HG03565 (cell line): Measurements from ENCODE around the gene CCT7.
A peak's percentile ranks its signal among the peaks of the same experiment; 100 is the strongest.
"Not testable (repeated sequence)": the region's sequence is repeated elsewhere in the genome, so short reads cannot be mapped to it uniquely, and the experiment has no call there.

Experiments used
- ATAC-seq: cut with Tn5 transposase; IDR thresholded peaks from one replicate; pipeline ENCODE4 v1.9.1; 2021; ENCODE audit warnings: mild to moderate bottlenecking, moderate library complexity; ENCODE audit not compliant: unreplicated experiment

Gene CCT7

GRCh38 chr2:73233932-73234832, at the start of gene CCT7:
CCT7 (plus strand) TSS chr2:73234308; CDS start chr2:73234379, 71 bp downstream.
- ATAC-seq: peak; percentile 44

GRCh38 chr2:73185965-73186364, 48.1 kb upstream of the CCT7 start:
- ATAC-seq: no peak

- no peak for ATAC-seq
Measured at GRCh38 chr2:73187549-73187948, 46.6 kb upstream of the CCT7 start.

GRCh38 chr2:73197579-73197978, 36.5 kb upstream of the CCT7 start:
- no peak for ATAC-seq

GRCh38 chr2:73200281-73200680, 33.8 kb upstream of the CCT7 start:
- not testable (repeated sequence) for ATAC-seq

- ATAC-seq: no peak
Measured at GRCh38 chr2:73202156-73203054, 31.7 kb upstream of the CCT7 start, which contains the start of gene NOTO. NOTO (plus strand) TSS chr2:73202574; CDS start chr2:73202667, 93 bp downstream.

- ATAC-seq: no peak
Measured at GRCh38 chr2:73203055-73203681, 30.9 kb upstream of the CCT7 start.

GRCh38 chr2:73205611-73206010, 28.5 kb upstream of the CCT7 start:
- no peak for ATAC-seq

GRCh38 chr2:73208258-73208657, 25.9 kb upstream of the CCT7 start:
- no peak for ATAC-seq

GRCh38 chr2:73210019-73210418, 24.1 kb upstream of the CCT7 start:
- ATAC-seq: no peak

- no peak for ATAC-seq
Measured at GRCh38 chr2:73210696-73211095, 23.4 kb upstream of the CCT7 start.

GRCh38 chr2:73212098-73212447, 22.0 kb upstream of the CCT7 start:
- ATAC-seq: no peak

- ATAC-seq: peak; percentile 63
Measured at GRCh38 chr2:73212448-73213176, 21.5 kb upstream of the CCT7 start.

- ATAC-seq: peak; percentile 83
Measured at GRCh38 chr2:73214120-73215035, 19.7 kb upstream of the CCT7 start, which contains the start of gene SMYD5. SMYD5 (plus strand) TSS chr2:73214245; CDS start chr2:73214267, 22 bp downstream.

GRCh38 chr2:73215254-73215653, 18.9 kb upstream of the CCT7 start:
- no peak for ATAC-seq

- ATAC-seq: no peak
Measured at GRCh38 chr2:73217160-73217559, 16.9 kb upstream of the CCT7 start.

- ATAC-seq: no peak
Measured at GRCh38 chr2:73217826-73218225, 16.3 kb upstream of the CCT7 start.

GRCh38 chr2:73218298-73218697, 15.8 kb upstream of the CCT7 start:
- no peak for ATAC-seq

GRCh38 chr2:73223821-73224220, 10.3 kb upstream of the CCT7 start:
- no peak for ATAC-seq
